SIG-M5 (cell line): ENCODE results near the gene GZMA.
"Not testable (repeated sequence)": the region's sequence is repeated elsewhere in the genome, so short reads cannot be mapped to it uniquely, and the experiment has no call there.

Source experiments
- DNase-seq: peaks from one replicate; lab custom pipeline; 2025; lab: John Stamatoyannopoulos, UW

Gene GZMA

GRCh38 chr5:55102348-55102747 is at the start of gene GZMA:
GZMA (plus strand) TSS chr5:55102646; CDS start chr5:55102683, 37 bp downstream.
- DNase-seq, result no peak

- no peak for DNase-seq
Observed at GRCh38 chr5:55055183-55055582, 47.3 kb upstream of the GZMA start.

GRCh38 chr5:55062039-55062779 is 40.2 kb upstream of the GZMA start:
- DNase-seq, result no peak

- DNase-seq, result no peak
Observed at GRCh38 chr5:55063220-55063863, 39.1 kb upstream of the GZMA start.

- no peak for DNase-seq
Observed at GRCh38 chr5:55063899-55064298, 38.5 kb upstream of the GZMA start.

- no peak for DNase-seq
Observed at GRCh38 chr5:55064523-55064922, 37.9 kb upstream of the GZMA start.

GRCh38 chr5:55066277-55066676 is 36.2 kb upstream of the GZMA start:
- no peak for DNase-seq

GRCh38 chr5:55070968-55071367 is 31.5 kb upstream of the GZMA start:
- DNase-seq, result no peak

GRCh38 chr5:55071413-55071812 is 31.0 kb upstream of the GZMA start:
- DNase-seq, result no peak

GRCh38 chr5:55072666-55073065 is 29.8 kb upstream of the GZMA start:
- no peak for DNase-seq

GRCh38 chr5:55073211-55073610 is 29.2 kb upstream of the GZMA start:
- no peak for DNase-seq

GRCh38 chr5:55081541-55081940 is 20.9 kb upstream of the GZMA start:
- DNase-seq, result no peak

GRCh38 chr5:55089301-55089700 is 13.1 kb upstream of the GZMA start:
- not testable (repeated sequence) for DNase-seq

- not testable (repeated sequence) for DNase-seq
Observed at GRCh38 chr5:55091011-55091410, 11.4 kb upstream of the GZMA start.

- DNase-seq, result no peak
Observed at GRCh38 chr5:55096182-55096581, 6.3 kb upstream of the GZMA start.

GRCh38 chr5:55096861-55097260 is 5.6 kb upstream of the GZMA start:
- DNase-seq, result no peak

- not testable (repeated sequence) for DNase-seq
Observed at GRCh38 chr5:55101148-55101547, 1.3 kb upstream of the GZMA start.

GRCh38 chr5:55101556-55102276 is 730 bp upstream of the GZMA start:
- DNase-seq, result no peak

GRCh38 chr5:55104036-55104772 is 1.8 kb downstream of the GZMA start:
- no peak for DNase-seq

- no peak for DNase-seq
Observed at GRCh38 chr5:55104946-55105701, 2.7 kb downstream of the GZMA start.

- not testable (repeated sequence) for DNase-seq
Observed at GRCh38 chr5:55105976-55106375, 3.5 kb downstream of the GZMA start.

GRCh38 chr5:55108661-55109060 is 6.2 kb downstream of the GZMA start:
- no peak for DNase-seq
